Breast epithelium (tissue), 3 donors: ENCODE results near the gene DPYD.

Experiments
- POLR2A ChIP-seq: fragments of 450-650 bp; IDR thresholded peaks from one replicate; pipeline ENCODE4 v1.6.1; 2016; ENCODE audit warnings: antibody characterized with exemption, mild to moderate bottlenecking, moderate library complexity
- TF ChIP-seq, protein P1 (sequence below), 3 donors: fragments of 450-650 bp; IDR thresholded peaks; one replicate each; pipeline ENCODE4 v1.5.1; 2016 to 2017; ENCODE audit warnings: antibody characterized with exemption in 3 of 3, mild to moderate bottlenecking in 3 of 3, moderate library complexity in 3 of 3

DNA sequence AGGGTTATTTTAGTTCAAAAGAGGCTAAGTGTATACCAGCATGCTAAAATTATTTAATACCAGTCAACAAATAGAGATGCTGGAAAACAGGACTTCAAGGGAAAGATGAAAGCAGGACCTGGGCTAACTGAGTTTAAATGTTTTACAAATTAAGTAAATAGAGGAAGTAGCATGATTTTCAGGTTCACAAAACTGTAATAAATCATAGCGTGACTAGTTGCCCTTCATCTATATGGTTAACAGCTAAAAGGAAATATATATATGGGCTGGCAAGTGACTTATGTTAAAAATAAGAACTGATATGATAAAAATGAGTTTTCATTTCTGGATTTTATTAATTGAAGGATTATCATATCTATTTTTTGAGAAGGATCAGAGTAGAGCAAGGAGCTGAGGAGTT is 25.6 kb downstream of the DPYD start:
- TF ChIP-seq, protein P1, sequence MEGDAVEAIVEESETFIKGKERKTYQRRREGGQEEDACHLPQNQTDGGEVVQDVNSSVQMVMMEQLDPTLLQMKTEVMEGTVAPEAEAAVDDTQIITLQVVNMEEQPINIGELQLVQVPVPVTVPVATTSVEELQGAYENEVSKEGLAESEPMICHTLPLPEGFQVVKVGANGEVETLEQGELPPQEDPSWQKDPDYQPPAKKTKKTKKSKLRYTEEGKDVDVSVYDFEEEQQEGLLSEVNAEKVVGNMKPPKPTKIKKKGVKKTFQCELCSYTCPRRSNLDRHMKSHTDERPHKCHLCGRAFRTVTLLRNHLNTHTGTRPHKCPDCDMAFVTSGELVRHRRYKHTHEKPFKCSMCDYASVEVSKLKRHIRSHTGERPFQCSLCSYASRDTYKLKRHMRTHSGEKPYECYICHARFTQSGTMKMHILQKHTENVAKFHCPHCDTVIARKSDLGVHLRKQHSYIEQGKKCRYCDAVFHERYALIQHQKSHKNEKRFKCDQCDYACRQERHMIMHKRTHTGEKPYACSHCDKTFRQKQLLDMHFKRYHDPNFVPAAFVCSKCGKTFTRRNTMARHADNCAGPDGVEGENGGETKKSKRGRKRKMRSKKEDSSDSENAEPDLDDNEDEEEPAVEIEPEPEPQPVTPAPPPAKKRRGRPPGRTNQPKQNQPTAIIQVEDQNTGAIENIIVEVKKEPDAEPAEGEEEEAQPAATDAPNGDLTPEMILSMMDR (IDR thresholded peaks at IDR 0.05): no peak
- TF ChIP-seq POLR2A: no peak
